ENCODE data around the gene PRDM10.
"Not testable (repeated sequence)": the region's sequence is repeated elsewhere in the genome, so short reads cannot be mapped to it uniquely, and the experiment has no call there.

The PRDM10 gene

DNA sequence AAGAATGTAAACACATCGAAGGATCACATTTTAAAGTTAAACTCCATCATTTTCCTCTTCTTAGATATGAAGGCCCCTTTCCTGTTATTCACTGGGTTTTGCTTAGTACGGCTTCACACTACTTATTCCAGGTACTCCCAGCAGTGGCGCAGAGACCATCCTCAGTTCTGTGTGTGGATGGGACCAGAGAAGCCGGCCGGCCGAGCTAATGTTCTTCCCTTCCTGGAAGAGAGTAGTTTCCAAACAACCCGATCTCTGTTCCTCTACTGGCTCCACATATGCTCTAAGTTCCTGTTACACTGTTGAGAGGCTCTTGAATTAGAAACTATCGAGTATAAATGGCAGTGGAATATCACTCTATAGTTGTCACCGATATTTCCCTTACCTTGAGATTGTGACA is 106.6 kb downstream of the PRDM10 start:
- Histone ChIP-seq H3K9me3 (ENCODE audit: control insufficient read depth, insufficient read depth, low read depth, low read length) (no peaks in the 10 kb centered on the region), H3K36me3 (ENCODE audit: control insufficient read depth, insufficient read depth, low read length) (peaks cover 28% of the 10 kb centered on the region), H3K4me3 (ENCODE audit: low read depth, low read length) (peak overlapping the region; percentile 59), H3K9ac (ENCODE audit: low read length) (peak overlapping the region; percentile 54), H3K27ac (ENCODE audit: low read depth, low read length) (no peak overlapping the region), H3K27me3 (ENCODE audit: control insufficient read depth, insufficient read depth, low read length) (no peaks in the 10 kb centered on the region), H3K4me1 (ENCODE audit: control insufficient read depth, insufficient read depth, low read length) (peaks cover 8% of the 10 kb centered on the region; the same call in 1 of the 2 replicates)

DNA sequence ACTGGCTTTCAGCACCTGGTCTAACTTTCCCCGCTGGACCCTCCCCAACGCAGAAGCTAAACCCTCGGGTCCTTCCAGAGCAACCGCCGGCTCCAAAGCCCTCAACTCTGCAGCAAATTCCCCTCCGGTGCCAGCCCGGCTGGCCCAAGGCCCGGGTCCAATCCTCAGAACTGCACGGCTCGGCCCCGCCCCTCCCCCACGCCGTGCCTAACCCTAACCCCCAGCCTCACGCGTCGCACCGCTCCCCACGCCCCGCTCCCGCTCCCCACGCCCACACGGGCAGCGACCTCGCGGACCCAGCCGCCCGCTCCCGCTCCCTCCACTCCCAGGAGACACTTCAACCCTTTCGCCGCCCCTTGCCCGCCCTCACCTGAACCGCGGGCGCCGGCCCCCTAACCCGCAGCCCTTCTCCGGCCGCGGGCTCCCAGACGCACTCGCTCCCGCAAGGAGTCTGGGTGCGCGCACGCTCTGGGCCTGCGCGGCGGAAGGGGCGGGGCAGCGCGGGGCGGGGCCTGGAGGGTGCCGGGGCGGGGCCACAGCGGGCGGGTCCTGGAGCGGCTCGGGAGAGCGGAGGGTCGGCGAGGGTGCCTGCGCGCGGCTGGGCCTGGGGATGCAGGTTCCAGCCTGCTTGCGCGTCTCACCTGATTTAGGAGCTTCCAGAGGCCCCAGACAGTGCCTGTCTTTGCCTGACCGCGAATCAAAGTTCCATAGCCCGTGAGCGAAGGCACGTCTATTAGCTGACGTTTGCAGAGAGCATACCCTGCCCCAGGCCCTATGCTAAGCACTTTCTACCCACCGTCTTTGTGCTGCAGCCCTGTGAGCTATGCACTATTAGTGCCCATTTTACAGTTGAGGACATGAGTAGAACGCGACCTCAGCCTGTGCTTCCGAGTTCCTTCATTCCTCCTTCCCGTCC is 107.3 kb downstream of the PRDM10 start, which contains the start of gene NFRKB:
TSS of gene NFRKB (minus strand) at position 453 of the 916 bp plus-strand sequence. CDS start 2,729 bp downstream, outside the sequence.
- H3K4me1 ChIP-seq (ENCODE audit: control insufficient read depth, insufficient read depth, low read length): peaks cover 8% of the 10 kb centered on the region; the same call in 1 of the 2 replicates
- H3K27ac ChIP-seq (ENCODE audit: low read depth, low read length): peak within 1 kb of the TSS; percentile 73; the same call in 1 of the 2 replicates
- peak within 1 kb of the TSS; percentile 74 for H3K9ac ChIP-seq (ENCODE audit: low read length)
- no peaks in the 10 kb centered on the region for H3K9me3 ChIP-seq (ENCODE audit: control insufficient read depth, insufficient read depth, low read depth, low read length)
- H3K4me3 ChIP-seq (ENCODE audit: low read depth, low read length): peak within 1 kb of the TSS; percentile 84
- no peaks in the 10 kb centered on the region for H3K27me3 ChIP-seq (ENCODE audit: control insufficient read depth, insufficient read depth, low read length)
- H3K36me3 ChIP-seq (ENCODE audit: control insufficient read depth, insufficient read depth, low read length): peaks cover 33% of the 10 kb centered on the region

DNA sequence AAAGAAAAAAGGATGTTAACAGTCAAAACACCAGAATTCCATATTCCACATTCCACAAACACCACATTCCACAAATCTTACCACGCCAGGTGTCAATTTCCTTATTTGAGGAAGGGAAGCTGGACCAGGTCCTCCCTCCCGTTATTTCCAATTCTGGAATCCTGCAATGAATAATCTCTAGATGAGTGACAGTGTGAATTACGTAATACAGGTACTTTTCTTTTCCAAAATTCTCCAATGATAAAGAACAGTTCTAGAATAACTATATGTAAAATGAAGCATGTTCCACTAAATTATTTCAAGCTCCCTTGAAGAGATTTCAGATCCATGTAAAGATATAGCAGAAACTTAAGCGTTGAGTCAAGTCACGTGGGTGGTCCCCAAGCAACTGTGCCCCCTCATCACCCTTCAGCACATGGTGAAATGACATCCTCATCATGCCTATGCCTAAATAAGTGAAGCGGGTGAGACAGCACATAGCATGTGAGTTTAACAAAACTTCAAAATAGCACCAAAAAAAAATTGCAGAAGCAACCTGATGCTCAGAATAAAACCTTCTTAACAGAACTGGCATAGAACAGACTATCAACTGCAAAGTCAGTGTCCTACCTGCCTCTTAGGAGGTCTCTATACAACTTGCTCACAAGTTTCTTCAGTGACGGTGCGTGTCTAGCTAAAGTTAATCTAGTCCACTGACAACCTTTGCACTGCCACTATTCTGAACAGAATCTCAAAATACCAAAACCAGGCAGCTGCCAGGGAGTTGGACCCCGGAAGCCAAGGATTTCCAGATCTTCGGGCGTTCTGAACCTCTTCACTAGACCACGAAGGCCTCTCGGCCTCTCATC is 108.1 kb downstream of the PRDM10 start:
- peaks cover 37% of the 10 kb centered on the region for H3K36me3 ChIP-seq (ENCODE audit: control insufficient read depth, insufficient read depth, low read length)
- H3K9me3 ChIP-seq (ENCODE audit: control insufficient read depth, insufficient read depth, low read depth, low read length): no peaks in the 10 kb centered on the region
- peak overlapping the region; percentile 73; the same call in 1 of the 2 replicates for H3K27ac ChIP-seq (ENCODE audit: low read depth, low read length)
- peak overlapping the region; percentile 74 for H3K9ac ChIP-seq (ENCODE audit: low read length)
- H3K4me3 ChIP-seq (ENCODE audit: low read depth, low read length): peak overlapping the region; percentile 84
- H3K4me1 ChIP-seq (ENCODE audit: control insufficient read depth, insufficient read depth, low read length): peaks cover 8% of the 10 kb centered on the region; the same call in 1 of the 2 replicates
- H3K27me3 ChIP-seq (ENCODE audit: control insufficient read depth, insufficient read depth, low read length): no peaks in the 10 kb centered on the region

DNA sequence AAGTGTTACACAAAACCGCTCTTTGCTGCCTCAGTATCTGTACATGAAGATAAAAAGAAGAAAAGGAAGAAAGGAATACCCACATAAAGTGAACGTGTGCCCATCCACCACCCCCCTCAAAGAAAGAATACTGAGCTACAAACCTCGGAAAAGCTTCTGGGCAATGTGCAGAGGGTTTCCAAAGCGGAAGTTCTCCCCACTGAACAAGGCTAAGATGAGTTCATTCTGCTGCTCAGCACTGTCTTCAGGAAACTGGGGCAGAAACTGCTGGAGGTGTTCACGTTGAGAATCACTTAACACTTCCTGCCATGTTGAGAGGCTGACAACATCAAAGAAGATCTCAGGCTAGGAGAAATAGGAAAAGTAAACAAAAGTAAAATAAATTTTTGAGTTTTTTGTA is 114.2 kb downstream of the PRDM10 start:
- Histone ChIP-seq H3K4me1 (ENCODE audit: control insufficient read depth, insufficient read depth, low read length) (no peaks in the 10 kb centered on the region), H3K9ac (ENCODE audit: low read length) (no peak overlapping the region), H3K27ac (ENCODE audit: low read depth, low read length) (no peak overlapping the region), H3K9me3 (ENCODE audit: control insufficient read depth, insufficient read depth, low read depth, low read length) (no peaks in the 10 kb centered on the region), H3K4me3 (ENCODE audit: low read depth, low read length) (no peak overlapping the region), H3K27me3 (ENCODE audit: control insufficient read depth, insufficient read depth, low read length) (no peaks in the 10 kb centered on the region), H3K36me3 (ENCODE audit: control insufficient read depth, insufficient read depth, low read length) (peaks cover 94% of the 10 kb centered on the region)

DNA sequence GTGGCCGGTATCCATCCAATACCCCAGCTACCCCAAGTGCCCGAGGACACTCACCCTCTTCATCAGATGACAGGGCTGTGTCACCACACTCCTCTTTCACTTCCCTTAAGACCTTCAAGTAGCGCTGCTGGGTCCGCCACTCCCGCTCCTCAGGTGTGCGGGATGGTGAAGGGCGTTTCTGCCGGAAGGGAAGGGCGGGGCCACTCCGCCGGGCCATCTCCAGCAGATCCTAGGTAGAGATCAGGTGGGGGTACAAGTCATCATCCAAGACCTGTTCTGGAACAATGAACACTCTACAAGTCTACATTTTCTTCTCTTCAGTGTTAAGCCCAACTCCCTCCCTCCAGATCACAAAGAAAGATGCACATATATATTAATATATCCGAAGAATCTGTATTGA is 117.3 kb downstream of the PRDM10 start:
- Histone ChIP-seq H3K4me1 (ENCODE audit: control insufficient read depth, insufficient read depth, low read length) (no peaks in the 10 kb centered on the region), H3K27ac (ENCODE audit: low read depth, low read length) (no peak overlapping the region), H3K4me3 (ENCODE audit: low read depth, low read length) (no peak overlapping the region), H3K36me3 (ENCODE audit: control insufficient read depth, insufficient read depth, low read length) (peaks cover 98% of the 10 kb centered on the region), H3K9ac (ENCODE audit: low read length) (no peak overlapping the region), H3K9me3 (ENCODE audit: control insufficient read depth, insufficient read depth, low read depth, low read length) (no peaks in the 10 kb centered on the region), H3K27me3 (ENCODE audit: control insufficient read depth, insufficient read depth, low read length) (no peaks in the 10 kb centered on the region)

DNA sequence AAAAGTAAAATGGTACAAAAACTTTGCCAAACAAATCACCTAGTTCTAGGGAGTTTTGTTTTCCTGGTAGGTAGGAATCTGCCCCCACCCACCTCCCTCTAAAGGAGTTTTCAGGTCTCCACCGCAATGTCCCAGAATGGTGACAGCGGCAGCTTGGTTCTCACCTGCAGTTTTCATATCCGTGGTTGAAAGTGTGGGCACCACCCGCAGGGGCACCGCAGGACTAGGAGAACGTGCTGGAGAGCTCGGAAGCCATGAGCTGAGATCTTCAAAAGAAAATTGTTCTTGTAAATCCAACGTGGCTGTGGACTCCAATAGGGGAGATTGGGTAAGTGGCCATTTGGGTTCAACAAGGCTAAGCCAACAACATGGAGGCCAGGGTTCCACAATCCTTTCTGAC is 118.1 kb downstream of the PRDM10 start:
- no peaks in the 10 kb centered on the region for H3K9me3 ChIP-seq (ENCODE audit: control insufficient read depth, insufficient read depth, low read depth, low read length)
- peaks cover 97% of the 10 kb centered on the region for H3K36me3 ChIP-seq (ENCODE audit: control insufficient read depth, insufficient read depth, low read length)
- H3K9ac ChIP-seq (ENCODE audit: low read length): no peak overlapping the region
- H3K4me1 ChIP-seq (ENCODE audit: control insufficient read depth, insufficient read depth, low read length): no peaks in the 10 kb centered on the region
- no peaks in the 10 kb centered on the region for H3K27me3 ChIP-seq (ENCODE audit: control insufficient read depth, insufficient read depth, low read length)
- H3K4me3 ChIP-seq (ENCODE audit: low read depth, low read length): no peak overlapping the region
- H3K27ac ChIP-seq (ENCODE audit: low read depth, low read length): no peak overlapping the region

DNA sequence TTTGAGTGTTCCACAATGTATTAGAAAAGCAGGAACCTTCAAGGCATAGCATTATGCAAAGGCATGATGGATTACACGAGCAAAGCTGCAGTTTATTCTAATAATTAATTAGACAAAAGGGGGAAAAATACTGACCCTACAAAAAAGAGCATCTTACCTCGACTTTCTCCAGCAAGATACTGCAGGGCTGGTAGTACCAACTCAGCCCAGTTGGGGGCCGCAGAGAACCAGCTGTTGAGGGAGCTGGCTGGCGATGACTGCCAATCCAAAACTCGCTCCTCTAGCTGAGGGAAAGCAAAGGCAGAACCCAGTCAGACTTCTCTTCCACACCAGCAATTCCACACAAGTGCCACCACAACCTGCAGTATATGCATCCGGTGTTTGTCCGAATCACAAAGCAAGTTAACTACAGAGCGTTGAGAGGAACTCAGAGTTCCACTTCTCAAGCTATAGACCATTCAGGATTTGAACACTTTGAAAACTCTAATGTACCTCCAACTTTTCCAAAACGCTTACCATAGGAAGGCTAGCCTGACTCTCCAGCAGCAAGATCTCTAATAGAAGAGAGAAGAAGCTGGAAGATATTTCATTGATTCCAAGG is 121.0 kb downstream of the PRDM10 start:
- H3K9ac ChIP-seq (ENCODE audit: low read length): no peak overlapping the region
- peaks cover 98% of the 10 kb centered on the region for H3K36me3 ChIP-seq (ENCODE audit: control insufficient read depth, insufficient read depth, low read length)
- H3K4me1 ChIP-seq (ENCODE audit: control insufficient read depth, insufficient read depth, low read length): no peaks in the 10 kb centered on the region
- H3K9me3 ChIP-seq (ENCODE audit: control insufficient read depth, insufficient read depth, low read depth, low read length): no peaks in the 10 kb centered on the region
- H3K27me3 ChIP-seq (ENCODE audit: control insufficient read depth, insufficient read depth, low read length): no peaks in the 10 kb centered on the region
- no peak overlapping the region for H3K4me3 ChIP-seq (ENCODE audit: low read depth, low read length)
- no peak overlapping the region for H3K27ac ChIP-seq (ENCODE audit: low read depth, low read length)

DNA sequence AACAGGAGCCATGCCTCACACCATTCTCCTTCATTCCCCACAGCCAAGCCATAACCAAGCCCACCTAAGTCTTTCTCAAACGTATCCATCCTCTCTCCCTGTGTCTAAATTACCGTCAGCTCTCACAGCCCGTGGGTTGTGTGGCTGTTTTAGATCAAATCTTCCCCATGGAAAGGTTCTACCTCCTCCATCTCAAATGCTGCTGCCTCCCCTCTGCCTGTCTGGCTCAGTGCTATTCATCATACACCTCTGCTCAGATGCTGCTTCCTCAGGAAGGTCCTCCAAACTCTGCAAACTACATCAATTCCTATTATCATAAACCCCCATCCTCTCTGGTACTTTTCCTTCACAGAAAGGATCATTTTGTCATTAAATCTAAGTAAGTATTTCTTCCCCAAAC is 122.3 kb downstream of the PRDM10 start:
- no peaks in the 10 kb centered on the region for H3K27me3 ChIP-seq (ENCODE audit: control insufficient read depth, insufficient read depth, low read length)
- H3K4me3 ChIP-seq (ENCODE audit: low read depth, low read length): no peak overlapping the region
- no peaks in the 10 kb centered on the region for H3K9me3 ChIP-seq (ENCODE audit: control insufficient read depth, insufficient read depth, low read depth, low read length)
- no peaks in the 10 kb centered on the region for H3K4me1 ChIP-seq (ENCODE audit: control insufficient read depth, insufficient read depth, low read length)
- H3K36me3 ChIP-seq (ENCODE audit: control insufficient read depth, insufficient read depth, low read length): peaks cover 98% of the 10 kb centered on the region
- no peak overlapping the region for H3K27ac ChIP-seq (ENCODE audit: low read depth, low read length)
- no peak overlapping the region for H3K9ac ChIP-seq (ENCODE audit: low read length)

DNA sequence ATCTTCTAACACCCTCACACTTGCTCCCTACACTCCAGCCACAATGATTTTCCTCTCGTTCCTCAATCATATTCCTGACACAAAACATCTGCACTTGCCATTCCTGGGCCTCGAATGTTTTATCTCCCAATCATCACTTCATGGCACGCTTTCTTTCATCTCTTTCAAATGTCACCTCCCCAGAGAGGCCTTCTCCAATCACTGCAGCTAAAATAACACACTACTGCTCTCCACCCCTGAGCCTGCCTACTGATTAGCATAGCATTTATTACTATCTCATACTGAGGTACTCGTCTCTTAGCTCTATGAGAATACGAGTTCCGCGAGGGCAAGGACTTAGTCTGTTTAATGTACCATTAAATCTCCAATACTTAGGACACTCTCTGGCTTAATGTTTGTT is 130.7 kb downstream of the PRDM10 start:
- H3K27ac ChIP-seq (ENCODE audit: low read depth, low read length): no peak overlapping the region

DNA sequence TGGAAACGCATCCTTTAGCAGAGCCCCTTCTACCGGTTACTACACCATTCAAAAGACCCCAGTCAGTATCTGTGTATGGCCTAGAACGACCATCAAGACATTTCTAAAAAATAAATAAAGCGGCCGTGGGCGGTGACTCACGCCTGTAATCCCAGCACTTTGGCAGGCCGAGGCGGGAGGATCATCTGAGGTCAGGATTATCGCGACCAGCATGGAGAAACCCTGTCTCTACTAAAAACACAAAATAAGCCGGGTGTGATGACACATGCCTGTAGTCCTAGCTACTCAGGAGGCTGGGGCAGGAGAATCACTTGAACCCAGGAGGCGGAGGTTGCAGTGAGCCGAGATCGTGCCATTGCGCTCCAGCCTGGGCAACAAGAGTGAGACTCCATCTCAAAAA is 134.0 kb downstream of the PRDM10 start:
- H3K9ac ChIP-seq (ENCODE audit: low read length); H3K4me1 ChIP-seq (ENCODE audit: control insufficient read depth, insufficient read depth, low read length); H3K4me3 ChIP-seq (ENCODE audit: low read depth, low read length); H3K27me3 ChIP-seq (ENCODE audit: control insufficient read depth, insufficient read depth, low read length); H3K9me3 ChIP-seq (ENCODE audit: control insufficient read depth, insufficient read depth, low read depth, low read length); H3K27ac ChIP-seq (ENCODE audit: low read depth, low read length): not testable (repeated sequence)
- peaks cover 96% of the 10 kb centered on the region for H3K36me3 ChIP-seq (ENCODE audit: control insufficient read depth, insufficient read depth, low read length)

More for the DNA sequence above, 130.7 kb downstream of the PRDM10 start:
- H3K4me1 ChIP-seq (ENCODE audit: control insufficient read depth, insufficient read depth, low read length): no peaks in the 10 kb centered on the region
- no peak overlapping the region for H3K4me3 ChIP-seq (ENCODE audit: low read depth, low read length)
- peaks cover 96% of the 10 kb centered on the region for H3K36me3 ChIP-seq (ENCODE audit: control insufficient read depth, insufficient read depth, low read length)
- H3K9me3 ChIP-seq (ENCODE audit: control insufficient read depth, insufficient read depth, low read depth, low read length): no peaks in the 10 kb centered on the region
- no peaks in the 10 kb centered on the region for H3K27me3 ChIP-seq (ENCODE audit: control insufficient read depth, insufficient read depth, low read length)
- no peak overlapping the region for H3K9ac ChIP-seq (ENCODE audit: low read length)

All from HUES6 (cell line).